ENCODE results near the gene TOMM6. TPM values are rescaled to one million over a fixed set of nuclear protein-coding genes. Genes with fewer than 3 reads are reported as not detected.

TOMM6 gene
- total RNA-seq, 2 donors from 2014 or later: 109 to 200 TPM

DNA sequence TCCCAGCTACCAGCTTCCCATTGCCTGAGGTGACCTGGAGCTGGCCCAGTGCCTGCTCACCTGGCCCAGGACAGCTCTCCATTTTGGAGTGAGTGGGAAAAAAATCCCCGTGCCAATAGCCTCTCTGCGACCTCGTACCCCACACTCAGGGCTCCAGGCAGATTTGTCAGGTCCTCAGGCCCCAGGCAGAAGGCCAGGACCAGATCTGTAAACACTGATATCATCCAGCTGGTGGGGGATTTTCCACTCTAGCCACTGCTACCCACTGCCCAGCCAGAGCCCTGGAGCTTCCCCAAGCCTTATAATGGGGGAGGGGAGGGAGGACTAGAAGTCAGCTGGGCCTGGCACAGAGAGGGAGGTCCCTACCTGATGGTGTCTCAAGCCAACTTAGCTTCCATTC lies 39.0 kb upstream of the TOMM6 start:
- no peaks in the 10 kb centered on the region for H3K27me3 ChIP-seq
- no peak overlapping the region for H3K27ac ChIP-seq
- no peak for TF ChIP-seq CTCF (IDR thresholded peaks at IDR 0.05)
- no peaks in the 10 kb centered on the region for H3K36me3 ChIP-seq
- no peaks in the 10 kb centered on the region for H3K9me3 ChIP-seq
- H3K4me1 ChIP-seq: no peaks in the 10 kb centered on the region
- H3K9ac ChIP-seq (ENCODE audit: low read depth in 2 of 2, low read length in 2 of 2): no peak overlapping the region
- H3K4me3 ChIP-seq: no peak overlapping the region
- no peak for DNase-seq
- intact Hi-C loops (cut with DNase I): no loop called here

DNA sequence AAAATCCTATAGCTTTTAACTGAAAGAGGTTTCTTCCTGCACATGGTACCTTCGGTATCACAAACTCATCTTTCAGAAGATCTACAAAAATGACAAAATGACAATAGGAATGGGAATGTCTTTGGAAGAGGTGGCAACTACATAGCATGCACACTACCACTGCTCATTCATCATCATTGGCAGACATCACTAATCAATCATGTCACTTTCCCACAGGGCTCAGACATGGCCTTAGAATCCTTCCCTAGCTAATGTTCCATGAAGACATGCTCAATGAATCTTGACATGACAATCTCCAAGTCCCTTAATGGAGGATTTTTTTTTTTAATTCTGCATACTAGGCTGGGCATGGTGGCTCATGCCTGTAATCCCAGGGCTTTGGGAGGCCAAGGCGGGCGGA lies 37.1 kb upstream of the TOMM6 start:
- no peak overlapping the region for H3K4me3 ChIP-seq
- H3K9me3 ChIP-seq: no peaks in the 10 kb centered on the region
- no peak for DNase-seq
- no peak for TF ChIP-seq CTCF (IDR thresholded peaks at IDR 0.05)
- no peaks in the 10 kb centered on the region for H3K27me3 ChIP-seq
- no peaks in the 10 kb centered on the region for H3K36me3 ChIP-seq
- no peak overlapping the region for H3K27ac ChIP-seq
- intact Hi-C loops (cut with DNase I): no loop called here
- H3K4me1 ChIP-seq: no peaks in the 10 kb centered on the region
- no peak overlapping the region for H3K9ac ChIP-seq (ENCODE audit: low read depth in 2 of 2, low read length in 2 of 2)

- Histone ChIP-seq H3K27ac (no peak overlapping the region), H3K9me3 (no peaks in the 10 kb centered on the region), H3K4me3 (no peak overlapping the region), H3K4me1 (no peaks in the 10 kb centered on the region), H3K9ac (ENCODE audit: low read depth in 2 of 2, low read length in 2 of 2) (no peak overlapping the region), H3K36me3 (no peaks in the 10 kb centered on the region), H3K27me3 (no peaks in the 10 kb centered on the region)
- TF ChIP-seq CTCF (IDR thresholded peaks at IDR 0.05): no peak
- no peak for DNase-seq
- intact Hi-C loops (cut with DNase I): no loop called here
These were observed 31.6 kb upstream of the TOMM6 start for GRCh38 chr6:41755895-41756294.

- intact Hi-C loops (cut with DNase I): no loop called here
- no peak for DNase-seq
- no peak for TF ChIP-seq CTCF (IDR thresholded peaks at IDR 0.05)
These were observed 31.1 kb upstream of the TOMM6 start for GRCh38 chr6:41756354-41756753.

DNA sequence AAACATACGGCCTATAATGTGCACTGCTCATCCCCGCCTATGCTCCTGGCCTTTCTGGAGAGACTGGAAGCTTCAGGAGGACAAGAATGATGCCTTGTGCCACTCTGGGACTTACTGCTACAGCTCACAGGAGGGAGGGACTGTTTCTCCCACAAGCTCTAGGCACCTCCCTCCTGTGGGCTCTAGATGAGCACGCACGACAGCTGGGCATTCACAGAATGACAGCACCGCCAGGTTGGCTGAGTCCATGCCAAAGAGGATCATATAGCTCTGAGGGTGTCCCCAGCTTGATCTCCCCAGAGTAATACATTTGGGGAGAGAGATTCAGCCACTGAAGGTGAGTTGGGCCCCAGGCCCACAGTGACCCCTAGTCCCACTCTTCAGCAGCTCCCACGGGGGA lies 30.2 kb upstream of the TOMM6 start:
- Histone ChIP-seq H3K4me3 (no peak overlapping the region), H3K36me3 (no peaks in the 10 kb centered on the region), H3K9me3 (no peaks in the 10 kb centered on the region), H3K27ac (no peak overlapping the region), H3K4me1 (no peaks in the 10 kb centered on the region), H3K27me3 (no peaks in the 10 kb centered on the region), H3K9ac (ENCODE audit: low read depth in 2 of 2, low read length in 2 of 2) (no peak overlapping the region)
- intact Hi-C loops (cut with DNase I): no loop called here
- no peak for TF ChIP-seq CTCF (IDR thresholded peaks at IDR 0.05)
- DNase-seq: no peak

More at GRCh38 chr6:41756354-41756753, 31.1 kb upstream of the TOMM6 start:
- no peak overlapping the region for H3K4me3 ChIP-seq
- no peaks in the 10 kb centered on the region for H3K36me3 ChIP-seq
- H3K27me3 ChIP-seq: no peaks in the 10 kb centered on the region
- H3K4me1 ChIP-seq: no peaks in the 10 kb centered on the region
- no peak overlapping the region for H3K9ac ChIP-seq (ENCODE audit: low read depth in 2 of 2, low read length in 2 of 2)
- H3K27ac ChIP-seq: no peak overlapping the region
- no peaks in the 10 kb centered on the region for H3K9me3 ChIP-seq

All from colonic mucosa (tissue), 4 donors.